DMS153 treated with DMSO at 0.1 percent for 48 hours (cell line): ENCODE data around the gene R3HCC1L.
"Not testable (repeated sequence)": the region's sequence is repeated elsewhere in the genome, so short reads cannot be mapped to it uniquely, and the experiment has no call there.

Experiments
- DNase-seq: peaks from one replicate; lab custom pipeline; 2025; ENCODE audit not compliant: unreplicated experiment; lab: John Stamatoyannopoulos, UW

R3HCC1L gene

GRCh38 chr10:98226508-98227144 lies 92.2 kb downstream of the R3HCC1L start:
- DNase-seq, result no peak

- DNase-seq, result not testable (repeated sequence)
Measured at GRCh38 chr10:98227713-98228112, 93.3 kb downstream of the R3HCC1L start.

- DNase-seq, result not testable (repeated sequence)
Measured at GRCh38 chr10:98228266-98228665, 93.8 kb downstream of the R3HCC1L start.

- DNase-seq, result no peak
Measured at GRCh38 chr10:98231417-98231816, 97.0 kb downstream of the R3HCC1L start.

- DNase-seq, result no peak
Measured at GRCh38 chr10:98235846-98236245, 101.4 kb downstream of the R3HCC1L start.

GRCh38 chr10:98236862-98237261 lies 102.4 kb downstream of the R3HCC1L start:
- no peak for DNase-seq

- DNase-seq, result no peak
Measured at GRCh38 chr10:98238391-98238790, 103.9 kb downstream of the R3HCC1L start.

GRCh38 chr10:98240524-98240923 lies 106.1 kb downstream of the R3HCC1L start:
- no peak for DNase-seq

GRCh38 chr10:98242823-98243222 lies 108.4 kb downstream of the R3HCC1L start:
- peak; percentile 43 for DNase-seq

- no peak for DNase-seq
Measured at GRCh38 chr10:98244141-98244540, 109.7 kb downstream of the R3HCC1L start.

GRCh38 chr10:98244586-98244985 lies 110.1 kb downstream of the R3HCC1L start:
- DNase-seq, result no peak

- no peak for DNase-seq
Measured at GRCh38 chr10:98246911-98247805, 112.7 kb downstream of the R3HCC1L start.

- DNase-seq, result no peak
Measured at GRCh38 chr10:98248018-98248417, 113.6 kb downstream of the R3HCC1L start.

- DNase-seq, result no peak
Measured at GRCh38 chr10:98249134-98249533, 114.7 kb downstream of the R3HCC1L start.

GRCh38 chr10:98251399-98251798 lies 116.9 kb downstream of the R3HCC1L start:
- no peak for DNase-seq

GRCh38 chr10:98252464-98252863 lies 118.0 kb downstream of the R3HCC1L start:
- no peak for DNase-seq

- no peak for DNase-seq
Measured at GRCh38 chr10:98253499-98253898, 119.0 kb downstream of the R3HCC1L start.

GRCh38 chr10:98254234-98254974 lies 119.9 kb downstream of the R3HCC1L start:
- DNase-seq, result no peak

- DNase-seq, result no peak
Measured at GRCh38 chr10:98255146-98255877, 120.9 kb downstream of the R3HCC1L start.

- no peak for DNase-seq
Measured at GRCh38 chr10:98256692-98257091, 122.2 kb downstream of the R3HCC1L start.

- DNase-seq, result no peak
Measured at GRCh38 chr10:98257198-98257597, 122.7 kb downstream of the R3HCC1L start.
